ENCODE results near the gene RHOBTB1. TPM values are rescaled to one million over a fixed set of nuclear protein-coding genes. Genes with fewer than 3 reads are reported as not detected.

The RHOBTB1 gene
- total and polyA plus RNA-seq, 5 donors = 5.8 to 13.8 (median 9.7) TPM

DNA sequence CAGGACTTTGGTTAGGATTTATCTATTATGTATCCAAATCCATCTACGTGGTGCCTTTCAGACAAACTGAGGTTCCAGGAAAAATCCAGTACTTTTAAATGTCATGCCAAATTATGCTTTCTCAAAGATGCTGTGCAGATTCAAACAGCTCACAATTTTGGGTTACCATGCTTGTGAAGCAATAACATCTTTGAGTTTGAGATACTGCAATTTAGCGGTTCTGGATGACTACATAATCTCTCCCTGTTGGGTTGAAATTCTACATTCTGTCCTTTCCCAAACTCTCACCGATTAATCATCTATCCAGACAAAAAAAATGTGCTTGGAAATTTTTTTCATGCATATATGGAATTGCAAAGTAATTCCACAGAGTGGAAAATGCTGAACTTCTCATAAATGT lies 3.5 kb downstream of the RHOBTB1 start:
- H3K27me3 ChIP-seq (ENCODE audit: control insufficient read depth, insufficient read depth) = no peaks in the 10 kb centered on the region
- H3K4me1 ChIP-seq (ENCODE audit: control insufficient read depth, insufficient read depth, low read length) = no peaks in the 10 kb centered on the region
- DNase-seq = no peak
- intact Hi-C loops (cut with DNase I) = loop anchor here in 2 of 4 donors (5.0 kb wide), 2 partner anchors 38 to 43 kb away; no protein-coding TSS in a partner anchor
- H3K27ac ChIP-seq (ENCODE audit: low read length) = no peak overlapping the region
- H3K4me3 ChIP-seq (ENCODE audit: low read length) = no peak overlapping the region
- ATAC-seq = no peak
- no peaks in the 10 kb centered on the region for H3K9me3 ChIP-seq (ENCODE audit: control insufficient read depth, low read length)
- WGBS = 61% methylated on average over 3 of the region's 3 CpGs

DNA sequence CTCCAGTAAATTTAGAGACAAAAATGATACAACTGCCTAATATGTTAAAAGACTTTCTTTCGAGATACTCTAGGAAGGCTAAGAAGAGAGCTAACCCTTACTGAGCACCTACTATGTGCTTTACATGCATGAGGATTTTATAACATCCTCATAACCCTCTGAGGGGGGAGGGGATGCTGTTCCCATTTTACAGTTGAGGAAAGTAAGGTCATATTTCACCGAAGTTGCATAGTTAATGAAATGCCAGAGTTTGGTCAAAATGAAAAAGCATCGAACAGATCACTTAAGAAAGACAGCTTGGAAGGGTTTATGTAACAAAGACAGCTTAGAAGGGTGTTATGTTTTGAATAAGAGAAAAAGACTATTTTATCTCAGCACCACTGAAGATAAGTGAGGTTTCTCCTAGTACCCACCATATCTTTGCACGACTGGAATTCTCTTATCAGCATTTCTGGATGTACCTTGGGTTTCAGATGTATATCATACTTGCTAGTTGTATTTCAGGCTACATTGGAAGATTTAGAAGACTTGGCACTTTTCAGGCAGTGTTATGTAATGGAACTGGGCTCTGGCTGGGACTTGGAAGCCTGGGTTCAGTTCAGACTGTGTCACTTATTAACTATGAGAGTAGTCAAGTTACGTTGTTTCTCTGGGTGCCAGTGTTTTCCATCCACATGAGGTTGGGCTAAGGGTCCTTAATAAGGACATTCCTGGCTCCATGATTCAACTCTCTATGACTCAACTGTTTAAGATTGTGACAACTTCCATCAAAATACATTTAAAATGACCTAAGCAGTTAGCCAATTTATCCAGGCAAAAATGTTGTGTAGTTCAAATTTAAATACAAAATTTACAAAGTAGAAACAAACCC lies 6.0 kb downstream of the RHOBTB1 start:
- peak overlapping the region; percentile 72 for H3K27ac ChIP-seq (ENCODE audit: low read length)
- H3K4me1 ChIP-seq (ENCODE audit: control insufficient read depth, insufficient read depth, low read length) = peaks cover 3% of the 10 kb centered on the region
- H3K4me3 ChIP-seq (ENCODE audit: low read length) = no peak overlapping the region
- ATAC-seq (peak; percentile 52 to 78), DNase-seq (peak in 1 of 3 donors; percentile 57)
- H3K27me3 ChIP-seq (ENCODE audit: control insufficient read depth, insufficient read depth) = no peaks in the 10 kb centered on the region
- intact Hi-C loops (cut with DNase I) = no loop called here
- 57% methylated on average over 5 of the region's 5 CpGs for WGBS
- no peaks in the 10 kb centered on the region for H3K9me3 ChIP-seq (ENCODE audit: control insufficient read depth, low read length)

GRCh38 chr10:60937022-60937421 lies 7.0 kb downstream of the RHOBTB1 start:
- DNase-seq (no peak), ATAC-seq (peak in 1 of 2 donors; percentile 41)
- no peak overlapping the region for H3K27ac ChIP-seq (ENCODE audit: low read length)
- H3K27me3 ChIP-seq (ENCODE audit: control insufficient read depth, insufficient read depth) = no peaks in the 10 kb centered on the region
- no peak overlapping the region for H3K4me3 ChIP-seq (ENCODE audit: low read length)
- peaks cover 3% of the 10 kb centered on the region for H3K4me1 ChIP-seq (ENCODE audit: control insufficient read depth, insufficient read depth, low read length)
- WGBS = 48% methylated on average over 4 of the region's 4 CpGs
- H3K9me3 ChIP-seq (ENCODE audit: control insufficient read depth, low read length) = no peaks in the 10 kb centered on the region
- intact Hi-C loops (cut with DNase I) = no loop called here

GRCh38 chr10:60934215-60935175 lies 9.5 kb downstream of the RHOBTB1 start:
- 32% methylated on average over 6 of the region's 6 CpGs for WGBS
- H3K4me1 ChIP-seq (ENCODE audit: control insufficient read depth, insufficient read depth, low read length) = peaks cover 3% of the 10 kb centered on the region

DNA sequence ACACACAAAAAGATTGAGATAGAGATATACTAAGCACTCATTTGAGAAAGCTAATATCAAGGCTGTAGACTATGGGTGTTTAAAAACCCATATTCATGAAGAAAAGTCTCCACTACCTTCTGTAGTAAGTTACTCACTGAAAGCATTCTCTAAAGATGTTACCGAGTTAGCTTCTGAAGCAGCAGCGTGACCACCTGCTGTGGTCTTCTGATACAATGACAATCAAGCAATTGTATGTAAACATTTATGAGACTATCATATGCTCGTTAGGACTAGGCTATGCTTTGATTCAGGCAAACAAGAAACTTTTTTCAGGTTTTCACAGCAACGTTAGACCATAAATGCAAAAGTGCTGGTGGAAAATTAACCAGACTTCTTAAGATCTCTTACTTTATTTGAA lies 11.2 kb downstream of the RHOBTB1 start:
- Histone ChIP-seq H3K27me3 (ENCODE audit: control insufficient read depth, insufficient read depth) (no peaks in the 10 kb centered on the region), H3K4me1 (ENCODE audit: control insufficient read depth, insufficient read depth, low read length) (peaks cover 3% of the 10 kb centered on the region), H3K4me3 (ENCODE audit: low read length) (no peak overlapping the region), H3K27ac (ENCODE audit: low read length) (no peak overlapping the region), H3K9me3 (ENCODE audit: control insufficient read depth, low read length) (no peaks in the 10 kb centered on the region)
- ATAC-seq (no peak), DNase-seq (no peak)
- 89% methylated on average over 4 of the region's 4 CpGs for WGBS
- intact Hi-C loops (cut with DNase I) = no loop called here

More at GRCh38 chr10:60934215-60935175, 9.5 kb downstream of the RHOBTB1 start:
- intact Hi-C loops (cut with DNase I) = no loop called here
- H3K27ac ChIP-seq (ENCODE audit: low read length) = peak overlapping the region; percentile 72
- ATAC-seq (peak; percentile 64 to 71), DNase-seq (no peak)
- H3K27me3 ChIP-seq (ENCODE audit: control insufficient read depth, insufficient read depth) = no peaks in the 10 kb centered on the region
- H3K9me3 ChIP-seq (ENCODE audit: control insufficient read depth, low read length) = no peaks in the 10 kb centered on the region
- H3K4me3 ChIP-seq (ENCODE audit: low read length) = no peak overlapping the region

DNA sequence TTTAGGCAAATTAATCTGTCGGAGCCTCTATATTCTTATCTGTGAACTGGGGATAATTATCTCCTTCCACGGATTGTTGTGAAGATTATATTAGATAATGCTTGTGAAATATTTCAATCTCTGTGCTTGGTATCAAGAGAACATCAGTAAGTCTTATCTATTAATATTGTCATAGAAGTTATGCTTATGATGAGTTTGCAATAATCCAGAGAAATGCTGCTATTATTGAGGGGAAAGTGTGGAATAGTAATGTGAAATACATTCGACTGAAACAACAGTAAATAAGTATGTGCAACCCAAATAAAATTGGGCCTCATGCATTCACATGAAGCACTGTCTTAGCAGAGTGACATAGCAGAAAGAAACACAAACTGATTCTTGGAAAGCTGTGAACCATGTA lies 13.7 kb downstream of the RHOBTB1 start:
- WGBS = 64% methylated on average over 3 of the region's 3 CpGs
- DNase-seq = no peak
- Histone ChIP-seq H3K4me3 (ENCODE audit: low read length) (no peak overlapping the region), H3K9me3 (ENCODE audit: control insufficient read depth, low read length) (no peaks in the 10 kb centered on the region), H3K27me3 (ENCODE audit: control insufficient read depth, insufficient read depth) (no peaks in the 10 kb centered on the region), H3K27ac (ENCODE audit: low read length) (no peak overlapping the region), H3K4me1 (ENCODE audit: control insufficient read depth, insufficient read depth, low read length) (peaks cover 3% of the 10 kb centered on the region)
- no peak for ATAC-seq
- intact Hi-C loops (cut with DNase I) = no loop called here

DNA sequence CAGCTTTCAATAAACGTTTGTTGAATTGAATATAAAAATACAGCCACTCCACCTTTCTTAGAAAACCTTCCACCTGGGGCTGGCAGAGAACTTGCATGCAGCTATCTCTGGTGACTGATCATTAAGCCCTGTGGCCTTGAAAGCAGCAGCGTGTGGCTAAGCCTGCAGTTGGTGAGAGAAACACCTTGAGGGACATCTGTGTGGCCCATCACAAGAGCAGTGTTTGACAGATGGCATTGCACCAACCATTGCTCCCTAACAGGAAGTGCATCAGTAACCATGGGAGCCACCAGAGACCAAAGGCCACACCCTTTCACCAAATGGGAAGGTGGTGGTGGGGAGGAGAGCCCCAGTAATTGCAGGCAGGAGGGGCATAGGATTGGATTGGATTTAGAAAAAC lies 22.4 kb downstream of the RHOBTB1 start:
- Histone ChIP-seq H3K27me3 (ENCODE audit: control insufficient read depth, insufficient read depth) (no peaks in the 10 kb centered on the region), H3K9me3 (ENCODE audit: control insufficient read depth, low read length) (no peaks in the 10 kb centered on the region), H3K4me1 (ENCODE audit: control insufficient read depth, insufficient read depth, low read length) (peaks cover 8% of the 10 kb centered on the region), H3K27ac (ENCODE audit: low read length) (no peak overlapping the region), H3K4me3 (ENCODE audit: low read length) (no peak overlapping the region)
- 73% methylated on average over 2 of the region's 2 CpGs for WGBS
- no peak for ATAC-seq
- peak in 1 of 3 donors; percentile 43 for DNase-seq
- intact Hi-C loops (cut with DNase I) = no loop called here

DNA sequence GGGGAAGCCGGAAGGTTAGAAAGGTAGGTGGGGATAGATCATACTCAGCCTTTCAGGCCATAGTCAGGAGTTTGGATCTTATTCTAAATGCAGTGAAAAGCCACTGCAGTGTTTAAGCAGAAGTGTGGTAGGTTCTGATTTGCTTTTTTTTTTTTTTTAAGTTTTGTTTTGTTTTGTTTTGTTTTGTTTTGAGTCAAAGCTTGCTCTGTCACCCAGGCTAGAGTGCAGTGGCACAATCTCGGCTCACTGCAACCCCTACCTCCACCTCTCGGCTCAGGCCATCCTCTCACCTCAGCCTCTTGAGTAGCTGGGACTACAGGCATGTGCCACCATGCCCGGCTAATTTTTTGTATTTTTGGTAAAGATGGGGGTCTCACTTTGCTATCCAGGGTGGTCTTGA lies 23.5 kb downstream of the RHOBTB1 start:
- Histone ChIP-seq H3K4me1 (ENCODE audit: control insufficient read depth, insufficient read depth, low read length) (peaks cover 8% of the 10 kb centered on the region), H3K4me3 (ENCODE audit: low read length) (no peak overlapping the region), H3K27me3 (ENCODE audit: control insufficient read depth, insufficient read depth) (no peaks in the 10 kb centered on the region), H3K27ac (ENCODE audit: low read length) (no peak overlapping the region), H3K9me3 (ENCODE audit: control insufficient read depth, low read length) (no peaks in the 10 kb centered on the region)
- WGBS = 97% methylated on average over 4 of the region's 4 CpGs
- intact Hi-C loops (cut with DNase I) = no loop called here
- no peak for DNase-seq
- no peak for ATAC-seq

DNA sequence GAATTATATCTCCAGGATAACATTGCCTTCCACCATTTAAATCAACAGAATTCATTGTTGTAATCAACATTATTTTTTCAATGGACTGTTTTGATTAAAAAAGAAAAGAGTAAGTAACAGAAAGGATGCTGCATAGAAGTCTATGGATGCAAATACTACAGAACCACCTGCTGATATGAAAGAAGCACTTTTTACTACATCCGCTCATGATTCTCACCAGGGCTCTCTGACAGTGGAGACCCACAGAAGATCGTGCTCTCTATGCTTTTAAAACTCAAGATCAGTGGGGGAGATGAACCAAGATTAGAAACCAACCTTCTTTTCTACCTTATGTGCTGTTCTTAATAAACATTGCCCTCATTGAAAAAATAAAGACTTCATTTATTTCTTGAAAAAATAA lies 24.4 kb downstream of the RHOBTB1 start:
- 92% methylated on average over 2 of the region's 2 CpGs for WGBS
- no peak for ATAC-seq

GRCh38 chr10:60917331-60918280 lies 26.4 kb downstream of the RHOBTB1 start:
- Histone ChIP-seq H3K4me3 (ENCODE audit: low read length) (no peak overlapping the region), H3K27ac (ENCODE audit: low read length) (no peak overlapping the region), H3K27me3 (ENCODE audit: control insufficient read depth, insufficient read depth) (no peaks in the 10 kb centered on the region), H3K9me3 (ENCODE audit: control insufficient read depth, low read length) (no peaks in the 10 kb centered on the region), H3K4me1 (ENCODE audit: control insufficient read depth, insufficient read depth, low read length) (peaks cover 8% of the 10 kb centered on the region)
- ATAC-seq = no peak
- intact Hi-C loops (cut with DNase I) = no loop called here
- no peak for DNase-seq
- 96% methylated on average over 4 of the region's 4 CpGs for WGBS

More for the DNA sequence above, 24.4 kb downstream of the RHOBTB1 start:
- Histone ChIP-seq H3K27ac (ENCODE audit: low read length) (no peak overlapping the region), H3K27me3 (ENCODE audit: control insufficient read depth, insufficient read depth) (no peaks in the 10 kb centered on the region), H3K9me3 (ENCODE audit: control insufficient read depth, low read length) (no peaks in the 10 kb centered on the region), H3K4me3 (ENCODE audit: low read length) (no peak overlapping the region), H3K4me1 (ENCODE audit: control insufficient read depth, insufficient read depth, low read length) (peaks cover 8% of the 10 kb centered on the region)
- no peak for DNase-seq
- intact Hi-C loops (cut with DNase I) = no loop called here

Measured in right cardiac atrium (tissue), 5 donors.